GM12891 (cell line): Measurements from ENCODE around the gene ETNK1.

Experiments
- PAX5 ChIP-seq: IDR thresholded peaks from 2 replicates; pipeline ENCODE4 v1.6.1; 2011; ENCODE audit warnings: low read length, moderate library complexity, mild to moderate bottlenecking; ENCODE audit not compliant: insufficient read depth, severe bottlenecking
- POLR2A ChIP-seq: IDR thresholded peaks from 2 replicates; pipeline ENCODE4 v1.6.1; 2011; ENCODE audit warnings: low read depth, low read length, control low read depth
- TAF1 ChIP-seq: IDR thresholded peaks from 2 replicates; pipeline ENCODE4 v1.6.1; 2011; ENCODE audit warnings: low read depth, low read length, control low read depth

DNA sequence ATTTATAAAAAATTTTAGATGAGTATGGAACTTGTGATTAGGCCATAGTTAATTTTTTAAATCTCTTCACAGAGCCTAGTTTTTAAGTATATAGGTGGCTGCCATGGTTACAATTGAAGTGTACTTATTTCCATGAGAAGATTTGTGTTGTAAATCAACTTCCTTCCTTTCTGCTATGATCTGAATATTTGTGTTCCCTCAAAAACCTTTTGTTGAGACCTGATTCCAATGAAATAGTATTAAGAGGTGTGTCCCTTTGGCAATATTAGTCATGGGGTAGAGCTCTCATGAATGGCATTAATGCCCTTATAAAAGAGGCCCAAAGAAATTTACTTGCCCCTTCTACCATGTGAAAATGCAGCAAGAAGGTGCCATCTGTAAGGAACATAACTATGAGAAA lies 28.8 kb downstream of the ETNK1 start:
- TF ChIP-seq TAF1 (no peak), PAX5 (no peak), POLR2A (no peak)
